ENCODE data around the gene GLB1L2.

GLB1L2 gene

DNA sequence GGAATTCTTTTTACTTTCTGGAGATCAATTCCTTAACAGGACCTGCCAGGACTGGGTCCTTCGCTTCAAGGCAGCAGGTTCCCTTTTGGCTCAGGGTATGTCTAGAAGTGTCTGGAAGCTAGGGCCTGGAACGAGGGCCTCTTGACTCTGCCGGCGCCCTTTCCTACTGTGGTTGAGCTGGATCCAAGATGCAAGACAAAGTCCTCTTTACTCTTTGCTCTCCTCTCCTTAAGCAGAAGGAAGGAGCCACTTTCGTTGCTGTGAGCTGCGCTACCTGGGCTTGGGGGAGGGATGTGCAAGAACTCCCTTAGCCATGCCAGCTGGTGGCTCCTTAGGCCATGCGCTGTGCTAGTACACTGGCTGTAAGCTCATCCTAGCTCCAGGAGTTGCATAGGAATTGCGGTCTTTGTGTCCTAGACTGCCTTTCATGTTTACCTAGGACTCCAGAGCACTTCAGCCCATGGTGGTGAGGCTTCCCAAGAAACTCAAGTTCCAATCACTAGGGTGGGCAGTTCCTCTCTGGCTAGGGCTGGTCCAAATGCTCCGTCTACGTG, 18.1 kb downstream of the GLB1L2 start:
- no peak for DNase-seq

DNA sequence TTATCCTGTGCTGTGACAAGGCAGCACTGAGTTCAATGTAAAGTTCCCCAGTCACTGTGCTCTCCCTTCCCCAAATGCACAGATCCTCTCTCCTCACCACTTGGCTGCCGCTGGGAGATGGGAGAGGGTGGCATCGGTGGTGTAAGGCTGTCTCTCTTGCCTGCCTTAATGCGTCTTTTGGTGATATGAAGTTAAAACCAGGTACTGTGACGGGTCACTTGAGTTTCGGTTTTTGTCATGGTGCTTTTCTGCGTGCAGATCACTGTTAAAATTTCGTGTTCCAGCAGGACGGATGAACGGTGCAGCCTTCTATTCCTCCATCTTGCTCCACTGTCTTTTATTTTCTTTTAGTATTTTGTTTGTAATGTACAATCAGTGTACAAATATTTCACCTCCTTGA, 18.6 kb downstream of the GLB1L2 start:
- no peak for DNase-seq

DNA sequence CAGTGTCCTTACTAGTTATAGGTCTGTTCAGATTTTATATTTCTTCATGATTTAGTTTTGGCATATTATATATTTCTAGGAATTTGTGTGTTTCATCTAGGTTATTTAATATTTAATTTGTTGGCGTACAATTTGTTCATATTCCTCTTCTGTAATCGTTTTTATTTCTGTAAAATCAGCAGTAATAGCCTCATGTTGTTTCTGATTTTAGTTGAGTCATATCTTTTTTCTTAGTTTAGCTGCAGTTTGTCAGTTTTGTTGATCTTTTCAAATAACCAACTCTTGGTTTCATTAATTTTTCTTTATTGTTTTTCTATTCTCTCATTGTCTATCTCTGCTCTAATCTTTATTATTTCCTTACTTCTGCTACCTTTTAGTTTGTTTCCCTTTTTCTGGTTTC, 20.3 kb downstream of the GLB1L2 start:
- DNase-seq: no peak

DNA sequence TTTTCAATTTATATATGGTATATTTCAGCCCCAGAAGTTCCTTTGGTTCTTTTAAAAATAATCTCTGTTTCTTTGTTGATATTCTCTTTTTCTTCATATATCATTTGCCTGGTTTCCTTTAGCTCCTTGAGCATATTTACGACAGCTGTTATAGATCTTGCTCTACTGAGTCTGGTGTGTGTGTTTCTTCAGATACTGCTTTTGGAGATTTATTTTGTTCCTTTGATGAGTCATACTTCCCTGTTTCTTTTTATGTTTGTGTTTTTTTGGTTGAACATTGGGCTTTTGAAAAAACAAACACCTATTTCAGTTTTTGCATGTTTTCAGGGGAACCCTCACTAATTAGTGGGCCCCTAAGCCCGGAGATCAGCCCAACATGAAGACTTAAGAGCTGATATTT, 23.3 kb downstream of the GLB1L2 start:
- no peak for DNase-seq

DNA sequence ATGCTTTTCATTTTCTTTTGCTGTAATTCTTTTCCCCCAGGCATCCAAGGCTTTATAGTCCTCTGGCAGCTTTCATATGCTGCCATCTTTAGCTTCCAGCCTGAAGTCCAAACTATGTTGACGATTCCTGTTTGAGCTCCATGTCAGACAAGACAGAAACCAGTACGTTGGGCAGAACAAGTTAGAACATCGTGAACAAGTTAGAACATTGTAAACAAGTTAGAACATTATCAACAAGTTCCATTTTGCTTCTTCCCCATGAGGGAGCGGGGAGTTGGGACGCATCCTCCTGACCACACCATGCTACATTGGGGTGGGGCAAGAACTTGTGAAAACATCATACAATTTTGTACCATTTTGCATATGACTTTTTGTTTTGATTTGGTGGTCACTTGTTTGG, 23.9 kb downstream of the GLB1L2 start:
- no peak for DNase-seq

DNA sequence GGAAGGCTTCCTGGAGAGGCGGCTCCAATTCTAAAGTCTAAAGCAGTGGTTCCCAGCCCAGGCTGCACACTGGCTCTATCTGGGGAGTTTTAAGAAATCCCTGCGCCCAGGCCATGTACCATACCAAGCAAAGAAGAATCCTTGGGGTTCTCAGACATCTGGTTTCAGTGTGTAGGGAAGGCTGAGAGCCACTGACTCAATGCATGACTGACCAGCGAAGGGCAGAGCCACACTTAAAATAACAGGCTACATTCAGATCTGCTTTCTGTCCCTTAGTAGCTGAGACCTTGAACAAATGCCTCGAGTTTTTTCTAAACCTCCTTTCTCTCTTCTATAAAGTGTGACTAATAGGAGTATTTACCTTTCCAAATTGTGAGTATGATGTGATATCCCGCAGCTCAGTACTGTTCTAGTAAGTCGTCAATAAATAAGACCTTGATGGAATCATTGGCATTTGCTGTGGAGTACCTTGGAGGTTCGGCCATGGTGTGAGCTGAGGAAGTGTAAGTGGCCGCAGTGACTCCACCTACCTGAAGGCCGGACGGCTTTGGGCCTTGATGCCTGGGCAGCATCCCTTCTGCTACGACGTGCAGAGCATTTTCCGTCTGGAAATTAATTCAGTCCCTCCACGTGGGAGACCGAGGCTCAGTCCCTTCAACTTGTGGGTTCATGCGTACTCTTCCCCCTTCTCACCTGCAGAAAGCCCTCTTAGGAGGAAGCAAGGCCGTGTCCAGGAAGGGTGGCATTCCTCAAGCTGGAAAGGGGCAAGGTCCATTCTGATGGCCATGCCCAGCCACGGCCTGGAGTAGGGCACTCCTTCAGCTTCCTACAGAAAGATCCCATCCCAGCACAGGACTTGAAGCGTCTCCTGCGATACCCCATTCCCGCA, 25.1 kb downstream of the GLB1L2 start:
- DNase-seq: no peak

DNA sequence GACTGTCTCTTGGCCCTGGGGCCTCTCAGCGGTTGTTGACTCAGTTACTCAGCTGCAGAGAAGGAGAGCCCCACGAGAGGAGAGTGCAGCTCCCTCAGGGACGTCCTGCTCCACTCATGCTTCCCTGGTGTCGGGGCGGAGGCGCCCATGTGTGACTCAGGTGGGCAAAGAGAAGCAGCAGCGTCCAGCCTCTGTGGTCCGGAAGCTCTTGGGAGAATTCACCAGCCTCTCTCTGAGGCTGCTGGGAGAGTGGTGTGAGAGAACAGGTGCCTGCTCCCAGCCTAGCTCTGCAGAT, 25.7 kb downstream of the GLB1L2 start:
- DNase-seq: no peak

DNA sequence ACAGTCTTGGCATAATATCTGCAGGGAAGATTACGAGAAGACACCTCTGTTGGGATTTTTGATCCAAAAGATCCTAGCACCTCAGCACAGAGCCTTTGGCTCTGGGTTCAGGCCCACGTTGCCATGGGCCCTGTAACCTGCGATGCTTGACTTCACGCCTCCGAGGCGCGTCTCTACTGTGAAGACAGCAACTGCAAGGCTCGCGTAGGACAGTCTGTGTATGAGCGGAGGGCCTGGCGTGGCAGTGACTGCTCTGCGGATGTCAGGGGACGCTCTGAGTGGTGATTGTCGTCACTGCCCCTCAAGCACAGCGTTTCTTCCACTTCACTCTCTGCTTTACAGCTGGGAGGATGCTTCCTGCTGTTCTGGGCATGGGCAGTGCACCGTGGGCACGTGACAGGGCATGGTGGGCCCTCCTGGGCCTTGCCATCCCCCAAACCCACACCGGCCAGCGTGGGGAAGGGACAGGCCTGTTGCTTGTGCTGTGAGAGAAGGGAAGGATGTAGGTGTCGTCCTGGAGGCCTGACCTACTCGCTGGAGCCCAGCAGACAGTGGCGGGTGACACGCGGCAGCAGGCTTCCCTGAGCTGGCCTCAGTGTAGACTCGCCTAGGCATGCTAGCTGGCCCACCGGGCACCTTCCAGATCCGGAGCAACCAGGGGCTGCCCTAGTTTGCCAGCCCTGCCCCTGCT, 26.5 kb downstream of the GLB1L2 start:
- DNase-seq: no peak

DNA sequence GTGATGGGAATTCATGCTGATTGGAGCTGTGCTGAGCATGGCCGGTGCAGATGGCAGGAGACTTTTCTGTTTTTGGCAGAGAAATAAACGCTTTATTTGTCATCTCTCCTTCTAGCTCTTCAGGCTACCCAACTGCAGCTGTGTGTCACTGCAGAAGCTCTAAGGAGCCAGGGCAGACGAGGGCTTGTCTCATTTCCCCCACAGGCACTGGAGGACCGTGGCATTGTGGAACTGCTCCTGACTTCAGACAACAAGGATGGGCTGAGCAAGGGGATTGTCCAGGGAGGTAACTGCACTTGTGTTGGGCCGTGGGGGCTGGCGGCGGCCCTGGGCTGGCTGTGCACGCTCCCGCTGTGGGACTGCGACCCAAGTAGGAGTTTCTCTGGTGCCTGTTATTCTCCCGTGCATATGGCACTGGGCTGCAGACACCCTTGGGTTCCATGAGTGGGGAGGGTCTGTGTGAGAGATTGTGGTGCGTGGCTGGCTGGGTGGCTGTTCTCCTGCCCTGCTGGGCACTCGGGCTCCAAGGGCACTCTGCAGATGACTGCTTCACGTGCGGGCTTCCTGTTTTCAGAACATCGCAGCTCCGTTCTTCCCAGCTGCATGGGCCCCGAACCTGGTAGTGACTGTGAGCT, 27.2 kb downstream of the GLB1L2 start:
- DNase-seq: no peak

DNA sequence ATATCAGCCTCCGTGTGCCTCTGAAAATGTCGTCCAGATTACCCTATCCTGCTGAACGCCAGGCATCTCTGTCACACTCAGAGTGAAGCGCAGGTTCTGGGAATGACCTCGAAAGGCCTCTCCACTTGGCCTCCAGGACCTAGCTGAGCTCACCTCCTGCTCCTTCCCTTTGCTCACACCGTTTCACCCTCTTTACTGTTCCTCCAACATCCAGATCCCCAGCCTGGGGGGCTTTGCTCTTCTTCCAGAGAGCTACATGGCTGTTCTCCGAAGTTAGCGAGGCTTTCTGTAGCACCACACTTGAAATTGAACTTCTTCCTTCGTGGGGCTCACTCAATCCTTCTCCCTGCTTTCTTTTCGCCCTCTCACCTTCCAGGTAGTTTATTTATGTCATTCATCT, 27.9 kb downstream of the GLB1L2 start:
- no peak for DNase-seq

DNA sequence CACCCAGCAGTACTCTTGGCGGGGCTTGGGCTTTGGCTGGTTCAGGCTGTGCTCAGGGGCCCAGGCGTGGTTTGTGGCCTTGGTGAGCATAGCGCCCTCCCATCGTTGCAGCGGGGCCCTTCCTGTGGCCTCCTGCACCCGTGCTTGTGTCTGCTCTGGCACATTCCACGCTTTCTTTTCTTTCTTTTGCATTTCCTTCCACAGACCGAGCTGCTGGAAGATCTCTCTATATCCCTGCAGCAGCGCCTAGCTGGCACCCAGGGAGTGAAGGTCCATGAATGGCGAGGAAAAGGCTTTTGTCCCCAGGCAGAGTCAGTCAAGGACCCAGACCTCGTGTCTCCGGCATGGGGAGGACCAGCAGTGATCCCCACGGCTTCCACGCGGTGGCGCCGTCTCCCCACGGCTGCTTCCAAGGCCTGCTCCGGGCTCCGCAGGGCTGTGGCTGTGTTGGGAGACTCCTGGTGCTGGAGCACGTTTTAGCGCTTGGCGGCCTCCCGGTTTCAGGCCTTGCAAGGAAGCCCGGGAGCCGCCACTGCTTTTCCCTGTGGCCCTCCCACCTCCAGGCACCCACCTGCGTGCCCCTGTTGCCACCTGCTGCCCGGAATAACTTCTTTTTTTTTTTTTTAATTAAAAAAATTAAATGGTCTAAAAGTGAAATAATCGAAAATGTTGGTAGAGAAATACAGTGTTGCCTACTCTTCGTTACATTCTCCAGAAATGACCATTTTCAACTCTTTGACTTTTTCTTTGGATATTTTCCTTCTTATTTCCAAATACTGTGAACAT, 28.5 kb downstream of the GLB1L2 start:
- DNase-seq: peak; percentile 58

DNA sequence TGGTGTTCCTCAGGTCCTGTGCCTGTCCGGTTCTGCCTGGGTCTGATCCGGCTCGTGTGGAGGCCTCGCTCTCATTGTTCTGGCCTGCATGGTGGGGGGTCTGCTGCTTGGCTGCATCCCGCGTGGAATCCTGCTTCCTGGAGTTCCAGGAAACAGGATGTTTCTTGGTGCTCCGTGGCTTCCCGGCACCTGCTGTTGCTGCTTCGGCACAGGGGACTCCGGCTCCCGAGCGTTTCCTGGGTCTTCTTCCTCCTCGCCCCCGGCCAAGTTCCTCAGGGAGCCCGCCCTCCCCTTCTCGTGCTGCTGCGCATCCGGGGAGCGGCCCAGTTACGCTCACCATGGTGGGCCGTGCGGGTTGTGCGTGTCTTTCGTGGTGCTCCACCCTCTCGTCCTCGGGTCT, 29.9 kb downstream of the GLB1L2 start:
- no peak for DNase-seq

DNA sequence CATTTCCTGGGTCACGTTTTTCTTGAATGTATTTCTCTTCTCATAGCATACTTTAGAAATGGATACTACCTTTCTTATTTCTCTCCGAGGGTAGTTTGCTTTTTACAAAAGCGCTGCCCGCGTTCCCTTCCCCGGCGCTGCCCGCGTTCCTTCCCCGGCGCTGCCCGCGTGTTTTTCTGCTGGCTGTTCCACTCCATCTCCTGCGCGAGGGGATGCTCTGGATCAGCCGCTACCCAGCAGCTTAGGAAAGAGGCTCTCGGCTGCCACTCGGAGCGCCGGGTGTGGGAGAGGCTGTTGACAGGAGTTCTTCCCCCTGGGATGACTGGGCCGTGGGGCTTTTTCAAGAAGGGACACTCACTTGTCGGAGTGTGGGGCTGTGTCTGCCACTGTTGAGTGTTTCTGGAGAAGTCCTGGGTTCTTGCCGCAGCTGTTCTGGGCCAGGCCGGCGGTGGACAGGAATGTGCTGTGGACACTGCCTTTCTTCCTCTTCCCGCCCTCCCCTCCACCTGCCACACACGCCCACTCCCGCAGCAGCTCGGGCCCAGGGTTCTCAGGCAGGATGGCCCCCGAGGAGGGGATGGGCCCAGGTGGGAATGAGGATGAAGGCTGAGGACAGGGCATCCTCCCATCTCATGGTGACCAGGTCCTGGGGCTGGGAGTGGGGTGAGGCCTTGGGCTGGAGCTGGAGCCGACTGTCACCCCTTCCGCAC, 30.6 kb downstream of the GLB1L2 start:
- no peak for DNase-seq

DNA sequence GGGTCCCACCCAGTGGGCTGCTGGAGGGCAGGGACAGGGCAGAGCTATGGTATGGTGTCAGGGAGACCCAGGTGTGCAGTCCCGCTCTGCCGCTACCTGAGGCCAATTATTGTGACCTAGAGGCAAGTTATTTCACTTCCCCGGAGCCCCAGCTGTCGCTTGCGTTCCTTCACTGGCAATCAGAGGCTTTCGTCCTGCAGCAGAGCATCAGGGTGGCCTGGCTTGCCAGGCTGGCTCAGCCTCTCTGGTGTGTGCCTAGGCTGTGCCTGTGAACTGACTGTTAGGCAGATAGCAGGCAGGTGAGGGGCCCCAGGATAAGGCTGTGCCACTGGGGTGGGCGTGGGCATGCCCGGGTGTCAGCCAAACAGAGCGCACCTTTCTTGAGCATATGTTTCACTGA, 31.4 kb downstream of the GLB1L2 start:
- DNase-seq: no peak

DNA sequence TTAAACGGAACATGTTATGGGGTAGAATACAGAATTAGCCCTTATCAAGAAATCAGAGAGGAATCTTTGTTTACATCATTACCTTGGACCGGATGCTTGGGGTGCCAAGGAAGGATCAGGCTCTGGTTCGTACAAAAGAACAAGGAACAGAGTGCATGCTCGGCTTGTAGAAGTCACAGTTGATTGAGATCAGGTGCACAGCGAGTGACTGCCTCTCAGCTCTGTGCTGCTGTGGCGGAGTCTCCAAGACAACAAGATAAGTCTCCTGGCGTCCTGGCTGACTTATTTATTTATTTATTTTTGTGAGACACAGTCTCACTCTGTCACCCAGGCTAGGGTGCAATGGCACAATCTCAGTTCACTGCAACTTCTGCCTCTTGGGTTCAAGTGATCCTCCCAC, 31.8 kb downstream of the GLB1L2 start:
- no peak for DNase-seq

DNA sequence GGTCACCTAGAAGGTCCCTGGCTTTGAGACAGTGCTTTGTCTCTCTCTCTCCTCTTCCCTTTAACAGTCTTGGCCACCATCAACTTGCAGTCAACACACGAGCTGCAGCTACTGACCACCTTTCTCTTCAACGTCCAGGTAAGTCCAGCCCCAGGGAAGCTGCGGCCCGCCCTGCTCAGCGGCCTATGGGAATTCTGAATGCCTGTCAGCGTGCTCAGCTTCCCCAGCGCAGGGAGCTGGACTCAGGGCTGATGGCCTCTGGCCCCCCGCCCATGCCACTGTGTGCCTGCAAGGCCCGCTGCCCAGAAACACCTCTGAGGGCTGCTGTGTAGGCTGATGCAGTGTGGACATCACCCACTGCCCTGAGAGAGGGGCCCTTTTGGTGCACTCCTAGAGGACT, 32.5 kb downstream of the GLB1L2 start:
- no peak for DNase-seq

DNA sequence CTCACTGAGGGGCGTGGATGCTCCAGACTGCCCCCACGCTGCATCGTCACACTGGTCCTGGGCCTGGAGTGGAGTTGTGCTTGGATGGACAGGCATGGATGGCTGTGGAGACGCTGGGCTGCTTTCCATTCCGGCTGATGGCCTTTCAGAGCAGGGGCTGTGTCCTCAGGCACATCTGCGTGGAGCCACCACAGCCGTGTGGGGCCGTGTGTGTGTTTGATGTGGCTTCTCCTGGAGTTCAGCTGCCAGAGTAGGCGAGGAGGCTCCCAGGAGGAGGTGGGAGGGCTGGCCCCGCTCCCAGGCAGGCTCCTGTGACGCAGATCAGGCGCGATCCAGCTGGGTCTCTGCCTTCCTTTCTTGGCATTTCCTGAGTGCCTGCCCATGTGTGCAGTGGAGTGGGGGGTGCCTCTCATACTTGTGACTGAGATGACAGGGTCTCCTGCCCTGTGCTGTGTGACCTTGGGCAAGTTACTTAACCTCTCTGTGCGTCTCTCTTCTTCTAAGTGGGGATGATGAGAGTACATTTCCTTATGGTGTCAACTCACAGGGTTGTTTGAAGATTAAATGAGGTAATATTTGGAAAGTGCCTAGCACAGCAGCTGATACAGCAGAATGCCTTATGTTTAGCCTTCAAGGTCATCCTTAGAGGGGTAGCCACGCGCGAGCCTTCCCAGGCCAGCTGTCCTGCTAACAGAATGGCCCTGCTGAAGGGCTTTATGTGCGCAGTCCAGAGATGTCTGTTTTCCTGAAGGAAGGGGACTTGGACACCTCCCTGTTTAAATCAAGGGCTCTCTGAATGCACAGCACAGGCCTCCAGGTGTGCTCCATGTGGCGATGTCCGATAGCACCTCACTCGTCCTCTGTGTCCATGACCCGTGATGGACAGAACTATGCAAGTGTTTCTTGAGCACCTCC, 33.5 kb downstream of the GLB1L2 start:
- no peak for DNase-seq

DNA sequence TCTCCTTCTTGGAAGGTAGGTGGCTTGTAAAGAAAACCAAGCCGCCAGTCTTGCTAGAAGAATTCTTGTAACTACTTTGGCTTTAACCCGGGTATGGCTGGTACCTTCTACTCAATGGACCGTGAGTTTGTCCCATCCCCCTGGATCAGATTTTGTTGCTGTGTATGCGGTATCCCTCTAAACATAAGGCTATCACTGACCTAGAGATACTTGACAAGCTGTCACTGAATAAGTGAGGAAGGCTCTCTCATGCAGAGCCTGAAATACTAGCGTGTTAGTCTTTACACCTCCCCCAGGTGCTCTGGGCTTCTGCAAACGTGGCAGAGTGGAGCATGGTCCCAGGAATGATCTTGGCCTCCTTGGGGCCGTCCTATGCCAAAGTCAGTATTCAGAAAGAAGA, 34.5 kb downstream of the GLB1L2 start:
- no peak for DNase-seq

DNA sequence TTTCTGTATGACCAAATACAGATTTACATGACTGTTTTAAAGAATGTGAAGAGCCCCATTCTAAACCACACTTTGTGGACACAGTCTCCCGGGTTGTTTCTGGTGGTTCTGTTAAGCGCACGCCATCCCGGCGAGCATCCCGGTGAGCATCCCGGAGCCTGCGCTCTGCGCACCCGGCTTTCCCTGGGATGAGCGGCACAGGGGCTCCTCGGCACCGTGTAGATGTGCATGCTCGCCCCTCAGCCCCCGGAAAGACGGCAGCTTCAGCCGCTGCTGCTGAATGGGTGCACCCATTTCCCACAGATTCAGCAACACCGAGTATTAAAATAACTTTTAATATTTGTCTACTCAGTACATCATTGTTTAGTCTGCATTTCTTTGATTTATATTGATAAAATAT, 36.0 kb downstream of the GLB1L2 start:
- DNase-seq: no peak

DNA sequence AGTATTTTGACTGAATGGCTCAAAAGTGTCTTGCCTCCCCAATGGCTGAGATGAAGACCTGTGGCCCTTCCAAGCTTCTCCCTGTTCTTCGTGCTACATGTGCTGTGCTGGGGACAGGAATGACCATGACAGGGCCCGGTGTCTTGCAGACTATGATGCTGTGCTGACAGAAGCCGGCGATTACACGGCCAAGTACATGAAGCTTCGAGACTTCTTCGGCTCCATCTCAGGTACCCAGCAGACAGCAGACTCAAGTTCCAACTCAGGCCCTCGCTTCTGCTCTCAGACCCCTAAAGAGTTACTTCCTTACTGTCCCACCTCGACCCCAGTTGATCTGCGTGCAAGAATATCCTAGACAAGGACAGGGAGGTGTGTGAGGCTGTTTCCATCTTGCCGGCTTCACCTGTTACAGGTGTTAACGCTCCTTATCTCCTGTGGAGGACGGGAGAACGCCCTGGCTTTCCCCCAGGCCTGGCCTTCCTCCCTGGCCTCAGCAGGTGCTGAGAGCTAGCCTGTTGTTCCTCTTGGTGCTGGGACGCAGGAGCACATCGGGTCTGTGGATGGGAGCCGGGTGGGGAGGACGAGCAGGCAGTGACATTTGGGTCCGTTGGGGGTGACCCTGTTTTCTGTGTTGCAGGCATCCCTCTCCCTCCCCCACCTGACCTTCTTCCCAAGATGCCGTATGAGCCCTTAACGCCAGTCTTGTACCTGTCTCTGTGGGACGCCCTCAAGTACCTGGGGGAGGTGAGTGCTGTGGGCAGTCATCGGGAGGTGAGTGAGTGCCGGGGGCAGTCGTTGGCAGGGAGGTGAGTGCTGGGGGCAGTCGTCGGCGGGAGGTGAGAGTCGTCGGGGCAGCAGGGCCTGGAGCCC, 38.1 kb downstream of the GLB1L2 start:
- DNase-seq: no peak
